ENCODE measurements around the gene BMP7. TPM values are rescaled to one million over a fixed set of nuclear protein-coding genes. Genes with fewer than 3 reads are reported as not detected.

The BMP7 gene
- total RNA-seq, 4 donors from 2014 or later: 4.6 to 7.1 (median 5.6) TPM

GRCh38 chr20:57287007-57287880 is 20.8 kb upstream of the BMP7 start:
- intact Hi-C loops (cut with DNase I): no loop called here
- no peak for DNase-seq (ENCODE audit: extremely low spot score)
- Histone ChIP-seq H3K36me3 (no peaks in the 10 kb centered on the region), H3K27ac (replicated peaks in 1 of 4) (peak overlapping the region in 3 of 4 donors; percentile 42 to 60 (median 49)), H3K4me3 (peak overlapping the region in 1 of 4 donors; percentile 9), H3K4me1 (peaks cover 3 to 41% (median 38%) of the 10 kb centered on the region in 4 donors), H3K27me3 (peaks cover 0 to 20% (median 0%) of the 10 kb centered on the region in 4 donors), H3K9me3 (no peaks in the 10 kb centered on the region)
- no peak for TF ChIP-seq CTCF (IDR thresholded peaks at IDR 0.05)
- no peak for TF ChIP-seq EP300 (IDR thresholded peaks at IDR 0.05)
- no peak for TF ChIP-seq POLR2AphosphoS5 (IDR thresholded peaks at IDR 0.05)
- no peak for TF ChIP-seq POLR2A (IDR thresholded peaks at IDR 0.05; ENCODE audit: low read depth)
- WGBS: 42% methylated on average over 14 of the region's 14 CpGs

GRCh38 chr20:57283860-57284259 is 17.4 kb upstream of the BMP7 start:
- intact Hi-C loops (cut with DNase I): no loop called here
- H3K27ac ChIP-seq (replicated peaks in 1 of 4): no peak overlapping the region
- H3K4me1 ChIP-seq: peaks cover 3 to 31% (median 27%) of the 10 kb centered on the region in 4 donors
- H3K36me3 ChIP-seq: no peaks in the 10 kb centered on the region
- no peak overlapping the region for H3K4me3 ChIP-seq
- TF ChIP-seq EP300 (IDR thresholded peaks at IDR 0.05) (no peak), CTCF (IDR thresholded peaks at IDR 0.05) (no peak), POLR2A (IDR thresholded peaks at IDR 0.05; ENCODE audit: low read depth) (no peak), POLR2AphosphoS5 (IDR thresholded peaks at IDR 0.05) (no peak)
- DNase-seq (ENCODE audit: extremely low spot score): no peak
- WGBS: 93% methylated on average over 6 of the region's 7 CpGs
- H3K9me3 ChIP-seq: no peaks in the 10 kb centered on the region
- H3K27me3 ChIP-seq: peaks cover 0 to 22% (median 0%) of the 10 kb centered on the region in 4 donors

- no peak overlapping the region for H3K4me3 ChIP-seq
- intact Hi-C loops (cut with DNase I): no loop called here
- WGBS: 36% methylated on average over 17 of the region's 18 CpGs
- H3K9me3 ChIP-seq: no peaks in the 10 kb centered on the region
- peak overlapping the region in 1 of 4 donors; percentile 3 for H3K27ac ChIP-seq (replicated peaks in 1 of 4)
- DNase-seq (ENCODE audit: extremely low spot score): no peak
- H3K4me1 ChIP-seq: peaks cover 1 to 21% (median 17%) of the 10 kb centered on the region in 4 donors
- no peaks in the 10 kb centered on the region for H3K36me3 ChIP-seq
- H3K27me3 ChIP-seq: peaks cover 0 to 22% (median 0%) of the 10 kb centered on the region in 4 donors
- TF ChIP-seq POLR2A (IDR thresholded peaks at IDR 0.05; ENCODE audit: low read depth) (no peak), CTCF (IDR thresholded peaks at IDR 0.05) (no peak), EP300 (IDR thresholded peaks at IDR 0.05) (no peak), POLR2AphosphoS5 (IDR thresholded peaks at IDR 0.05) (no peak)
Measured at GRCh38 chr20:57282670-57283361, 16.4 kb upstream of the BMP7 start.

- H3K9me3 ChIP-seq: no peaks in the 10 kb centered on the region
- TF ChIP-seq POLR2AphosphoS5 (IDR thresholded peaks at IDR 0.05): no peak
- TF ChIP-seq CTCF (IDR thresholded peaks at IDR 0.05): no peak
- TF ChIP-seq EP300 (IDR thresholded peaks at IDR 0.05): no peak
- no peak for TF ChIP-seq POLR2A (IDR thresholded peaks at IDR 0.05; ENCODE audit: low read depth)
- intact Hi-C loops (cut with DNase I): no loop called here
- 79% methylated on average over 7 of the region's 7 CpGs for WGBS
- H3K27me3 ChIP-seq: peaks cover 0 to 22% (median 0%) of the 10 kb centered on the region in 4 donors
- no peak for DNase-seq (ENCODE audit: extremely low spot score)
- no peak overlapping the region for H3K27ac ChIP-seq (replicated peaks in 1 of 4)
- H3K36me3 ChIP-seq: no peaks in the 10 kb centered on the region
- H3K4me3 ChIP-seq: no peak overlapping the region
- peaks cover 0 to 11% (median 8%) of the 10 kb centered on the region in 4 donors for H3K4me1 ChIP-seq
Measured at GRCh38 chr20:57281900-57282299, 15.5 kb upstream of the BMP7 start.
